Ishikawa (cell line): ENCODE data around the gene C6orf58.

Experiments
- EP300 ChIP-seq: IDR thresholded peaks from 2 replicates; pipeline ENCODE4 v1.6.1; 2012; ENCODE audit warnings: borderline replicate concordance
- FOXM1 ChIP-seq: IDR thresholded peaks from 2 replicates; pipeline ENCODE4 v1.6.1; 2012; ENCODE audit warnings: low read depth, borderline replicate concordance
- NFIC ChIP-seq: IDR thresholded peaks from 2 replicates; pipeline ENCODE4 v1.6.1; 2012
- RAD21 ChIP-seq: IDR thresholded peaks from 2 replicates; pipeline ENCODE4 v1.6.1; 2012; ENCODE audit warnings: low read depth
- REST ChIP-seq: IDR thresholded peaks from 2 replicates; pipeline ENCODE4 v1.6.1; 2012; ENCODE audit warnings: low read depth, mild to moderate bottlenecking
- TAF1 ChIP-seq: IDR thresholded peaks from 2 replicates; pipeline ENCODE4 v1.6.1; 2012; ENCODE audit warnings: low read depth, mild to moderate bottlenecking
- TEAD4 ChIP-seq: IDR thresholded peaks from 2 replicates; pipeline ENCODE4 v1.6.1; 2012
- YY1 ChIP-seq: IDR thresholded peaks from 2 replicates; pipeline ENCODE4 v1.6.1; 2012; ENCODE audit warnings: low read depth

GRCh38 chr6:127533736-127534135, 43.2 kb upstream of the C6orf58 start:
- TF ChIP-seq FOXM1 (no peak), REST (no peak), RAD21 (no peak), EP300 (no peak), TAF1 (no peak), TEAD4 (no peak), YY1 (no peak), NFIC (no peak)
